ENCODE measurements around the gene ZNF598. TPM values are rescaled to one million over a fixed set of nuclear protein-coding genes. Genes with fewer than 3 reads are reported as not detected.

The ZNF598 gene
- total and polyA plus RNA-seq, 2 of the 13 experiments (the other 11 are each of a cell fraction or from before 2014, with no cell fraction given) = 13.5 to 14.2 TPM

DNA sequence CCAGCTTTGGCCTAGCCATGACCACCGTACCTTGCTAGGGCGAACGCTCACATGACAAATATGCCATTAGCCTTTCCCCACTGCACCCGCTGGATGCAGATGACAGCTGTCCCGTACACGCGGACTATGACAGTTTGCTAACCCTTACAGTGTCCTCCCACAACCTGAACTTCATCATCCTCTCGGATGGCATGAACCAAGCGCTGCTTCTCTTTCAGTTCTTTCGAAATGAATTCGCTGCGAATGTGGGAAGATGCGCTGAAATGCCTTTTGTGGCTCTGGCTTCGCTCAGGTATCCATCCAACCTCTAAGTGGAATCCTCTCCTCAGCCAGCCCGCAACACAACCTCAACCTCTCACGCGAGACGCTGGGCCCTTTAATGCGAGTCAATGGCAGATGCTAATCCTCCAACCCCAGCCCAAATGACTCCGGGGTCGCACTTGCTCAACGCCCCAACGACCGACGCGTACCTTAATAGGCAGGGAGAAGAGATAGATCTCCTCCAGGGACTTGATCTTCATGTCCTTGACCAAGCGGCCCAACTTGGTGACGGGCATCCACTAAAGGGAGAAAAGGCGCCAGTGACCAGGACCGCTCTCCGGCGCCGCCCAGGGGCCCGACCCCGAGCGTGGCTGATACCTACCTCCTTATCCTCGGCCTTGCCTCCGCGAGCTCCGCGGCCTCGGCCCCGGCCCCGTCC, 45.7 kb downstream of the ZNF598 start (continued):
- TF ChIP-seq ZNF282 (IDR thresholded peaks at IDR 0.05; ENCODE audit: partially characterized antibody) (no peak), SP5 (CRISPR knock-in tag; IDR thresholded peaks at IDR 0.05; ENCODE audit: borderline replicate concordance, low read depth) (no peak), PLSCR1 (CRISPR knock-in tag; IDR thresholded peaks at IDR 0.05; ENCODE audit: borderline replicate concordance) (0 out of 2 replicates have a peak, but pooled peaks have one; percentile 2), ZNF644 (CRISPR knock-in tag; IDR thresholded peaks at IDR 0.05; ENCODE audit: low read depth) (no peak), MZF1 (CRISPR knock-in tag; IDR thresholded peaks at IDR 0.05; ENCODE audit: borderline replicate concordance) (no peak), ZNF761 (CRISPR knock-in tag; conservative IDR thresholded peaks at IDR 0.05) (no peak), ZNF782 (CRISPR knock-in tag; IDR thresholded peaks at IDR 0.05; ENCODE audit: borderline replicate concordance) (no peak), CREB1 (IDR thresholded peaks at IDR 0.05) (no peak), CREB1 (CRISPR knock-in tag; IDR thresholded peaks at IDR 0.05) (no peak), HOXA7 (CRISPR knock-in tag; IDR thresholded peaks at IDR 0.05) (0 out of 2 replicates have a peak, but pooled peaks have one; percentile 56), ZNF557 (CRISPR knock-in tag; IDR thresholded peaks at IDR 0.05) (no peak), NFYC (CRISPR knock-in tag; IDR thresholded peaks at IDR 0.05) (no peak), ZNF598 (CRISPR knock-in tag; IDR thresholded peaks at IDR 0.05; ENCODE audit: borderline replicate concordance) (no peak; the same call in 1 of the 2 replicates), NFIB (CRISPR knock-in tag; IDR thresholded peaks at IDR 0.05; ENCODE audit: borderline replicate concordance) (no peak), ZNF552 (CRISPR knock-in tag; IDR thresholded peaks at IDR 0.05; ENCODE audit: borderline replicate concordance) (no peak), NFE2L2 (IDR thresholded peaks at IDR 0.05; ENCODE audit: low read length) (no peak), SATB2 (CRISPR knock-in tag; IDR thresholded peaks at IDR 0.05) (no peak), XBP1 (CRISPR knock-in tag; IDR thresholded peaks at IDR 0.05) (no peak), ZNF33A (CRISPR knock-in tag; IDR thresholded peaks at IDR 0.05; ENCODE audit: borderline replicate concordance) (no peak)
- TF ChIP-seq, protein P1, sequence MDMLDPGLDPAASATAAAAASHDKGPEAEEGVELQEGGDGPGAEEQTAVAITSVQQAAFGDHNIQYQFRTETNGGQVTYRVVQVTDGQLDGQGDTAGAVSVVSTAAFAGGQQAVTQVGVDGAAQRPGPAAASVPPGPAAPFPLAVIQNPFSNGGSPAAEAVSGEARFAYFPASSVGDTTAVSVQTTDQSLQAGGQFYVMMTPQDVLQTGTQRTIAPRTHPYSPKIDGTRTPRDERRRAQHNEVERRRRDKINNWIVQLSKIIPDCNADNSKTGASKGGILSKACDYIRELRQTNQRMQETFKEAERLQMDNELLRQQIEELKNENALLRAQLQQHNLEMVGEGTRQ (IDR thresholded peaks at IDR 0.05; ENCODE audit: low read depth, low read length) = no peak
- TF ChIP-seq, protein P1 (CRISPR knock-in tag; IDR thresholded peaks at IDR 0.05; ENCODE audit: borderline replicate concordance) = no peak
- TF ChIP-seq, protein P2, sequence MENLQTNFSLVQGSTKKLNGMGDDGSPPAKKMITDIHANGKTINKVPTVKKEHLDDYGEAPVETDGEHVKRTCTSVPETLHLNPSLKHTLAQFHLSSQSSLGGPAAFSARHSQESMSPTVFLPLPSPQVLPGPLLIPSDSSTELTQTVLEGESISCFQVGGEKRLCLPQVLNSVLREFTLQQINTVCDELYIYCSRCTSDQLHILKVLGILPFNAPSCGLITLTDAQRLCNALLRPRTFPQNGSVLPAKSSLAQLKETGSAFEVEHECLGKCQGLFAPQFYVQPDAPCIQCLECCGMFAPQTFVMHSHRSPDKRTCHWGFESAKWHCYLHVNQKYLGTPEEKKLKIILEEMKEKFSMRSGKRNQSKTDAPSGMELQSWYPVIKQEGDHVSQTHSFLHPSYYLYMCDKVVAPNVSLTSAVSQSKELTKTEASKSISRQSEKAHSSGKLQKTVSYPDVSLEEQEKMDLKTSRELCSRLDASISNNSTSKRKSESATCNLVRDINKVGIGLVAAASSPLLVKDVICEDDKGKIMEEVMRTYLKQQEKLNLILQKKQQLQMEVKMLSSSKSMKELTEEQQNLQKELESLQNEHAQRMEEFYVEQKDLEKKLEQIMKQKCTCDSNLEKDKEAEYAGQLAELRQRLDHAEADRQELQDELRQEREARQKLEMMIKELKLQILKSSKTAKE (CRISPR knock-in tag; IDR thresholded peaks at IDR 0.05; ENCODE audit: borderline replicate concordance) = no peak
- TF ChIP-seq, protein P3, sequence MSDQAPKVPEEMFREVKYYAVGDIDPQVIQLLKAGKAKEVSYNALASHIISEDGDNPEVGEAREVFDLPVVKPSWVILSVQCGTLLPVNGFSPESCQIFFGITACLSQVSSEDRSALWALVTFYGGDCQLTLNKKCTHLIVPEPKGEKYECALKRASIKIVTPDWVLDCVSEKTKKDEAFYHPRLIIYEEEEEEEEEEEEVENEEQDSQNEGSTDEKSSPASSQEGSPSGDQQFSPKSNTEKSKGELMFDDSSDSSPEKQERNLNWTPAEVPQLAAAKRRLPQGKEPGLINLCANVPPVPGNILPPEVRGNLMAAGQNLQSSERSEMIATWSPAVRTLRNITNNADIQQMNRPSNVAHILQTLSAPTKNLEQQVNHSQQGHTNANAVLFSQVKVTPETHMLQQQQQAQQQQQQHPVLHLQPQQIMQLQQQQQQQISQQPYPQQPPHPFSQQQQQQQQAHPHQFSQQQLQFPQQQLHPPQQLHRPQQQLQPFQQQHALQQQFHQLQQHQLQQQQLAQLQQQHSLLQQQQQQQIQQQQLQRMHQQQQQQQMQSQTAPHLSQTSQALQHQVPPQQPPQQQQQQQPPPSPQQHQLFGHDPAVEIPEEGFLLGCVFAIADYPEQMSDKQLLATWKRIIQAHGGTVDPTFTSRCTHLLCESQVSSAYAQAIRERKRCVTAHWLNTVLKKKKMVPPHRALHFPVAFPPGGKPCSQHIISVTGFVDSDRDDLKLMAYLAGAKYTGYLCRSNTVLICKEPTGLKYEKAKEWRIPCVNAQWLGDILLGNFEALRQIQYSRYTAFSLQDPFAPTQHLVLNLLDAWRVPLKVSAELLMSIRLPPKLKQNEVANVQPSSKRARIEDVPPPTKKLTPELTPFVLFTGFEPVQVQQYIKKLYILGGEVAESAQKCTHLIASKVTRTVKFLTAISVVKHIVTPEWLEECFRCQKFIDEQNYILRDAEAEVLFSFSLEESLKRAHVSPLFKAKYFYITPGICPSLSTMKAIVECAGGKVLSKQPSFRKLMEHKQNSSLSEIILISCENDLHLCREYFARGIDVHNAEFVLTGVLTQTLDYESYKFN (CRISPR knock-in tag; conservative IDR thresholded peaks at IDR 0.05) = no peak

Measured in HepG2 (cell line).